Measurements from ENCODE around the gene HDC. TPM values are rescaled to one million over a fixed set of nuclear protein-coding genes. Genes with fewer than 3 reads are reported as not detected.

Gene HDC
- total RNA-seq, 1 experiment from 2014 or later, result not detected

- no peak for TF ChIP-seq CEBPB (IDR thresholded peaks at IDR 0.05; ENCODE audit: low read depth)
- TF ChIP-seq CBX3 (IDR thresholded peaks at IDR 0.05; ENCODE audit: low read depth), result no peak
- TF ChIP-seq POLR2A (IDR thresholded peaks at IDR 0.05; ENCODE audit: borderline replicate concordance, extremely low read depth, insufficient read depth, insufficient read length), result no peak
- TF ChIP-seq SIN3A (IDR thresholded peaks at IDR 0.05; ENCODE audit: low read depth), result no peak
- TF ChIP-seq, protein P1, sequence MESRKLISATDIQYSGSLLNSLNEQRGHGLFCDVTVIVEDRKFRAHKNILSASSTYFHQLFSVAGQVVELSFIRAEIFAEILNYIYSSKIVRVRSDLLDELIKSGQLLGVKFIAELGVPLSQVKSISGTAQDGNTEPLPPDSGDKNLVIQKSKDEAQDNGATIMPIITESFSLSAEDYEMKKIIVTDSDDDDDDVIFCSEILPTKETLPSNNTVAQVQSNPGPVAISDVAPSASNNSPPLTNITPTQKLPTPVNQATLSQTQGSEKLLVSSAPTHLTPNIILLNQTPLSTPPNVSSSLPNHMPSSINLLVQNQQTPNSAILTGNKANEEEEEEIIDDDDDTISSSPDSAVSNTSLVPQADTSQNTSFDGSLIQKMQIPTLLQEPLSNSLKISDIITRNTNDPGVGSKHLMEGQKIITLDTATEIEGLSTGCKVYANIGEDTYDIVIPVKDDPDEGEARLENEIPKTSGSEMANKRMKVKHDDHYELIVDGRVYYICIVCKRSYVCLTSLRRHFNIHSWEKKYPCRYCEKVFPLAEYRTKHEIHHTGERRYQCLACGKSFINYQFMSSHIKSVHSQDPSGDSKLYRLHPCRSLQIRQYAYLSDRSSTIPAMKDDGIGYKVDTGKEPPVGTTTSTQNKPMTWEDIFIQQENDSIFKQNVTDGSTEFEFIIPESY (IDR thresholded peaks at IDR 0.05; ENCODE audit: extremely low read depth, insufficient replicate concordance, low read length), result no peak
- TF ChIP-seq, protein P2, sequence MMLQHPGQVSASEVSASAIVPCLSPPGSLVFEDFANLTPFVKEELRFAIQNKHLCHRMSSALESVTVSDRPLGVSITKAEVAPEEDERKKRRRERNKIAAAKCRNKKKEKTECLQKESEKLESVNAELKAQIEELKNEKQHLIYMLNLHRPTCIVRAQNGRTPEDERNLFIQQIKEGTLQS (IDR thresholded peaks at IDR 0.05), result no peak
- ChIA-PET RAD21 (ENCODE audit: low non-redundant PET in 1 of 2, low total read pairs in 2 of 2, uncharacterized antibody in 2 of 2, unreplicated experiment in 2 of 2) (no interaction called here), POLR2A (no interaction called here), CTCF (no interaction called here)
- no peaks in the 10 kb centered on the region for H3K27me3 ChIP-seq (ENCODE audit: insufficient read depth, low read length)
- no peaks in the 10 kb centered on the region for H3K36me3 ChIP-seq (ENCODE audit: control insufficient read depth in 1 of 2, insufficient read depth in 2 of 2, low read length in 2 of 2)
- no peaks in the 10 kb centered on the region for H3K9me3 ChIP-seq (ENCODE audit: control insufficient read depth in 1 of 2, insufficient read depth in 1 of 2, low read depth in 1 of 2, low read length in 2 of 2)
- H3K9ac ChIP-seq (ENCODE audit: low read length), result no peak overlapping the region
- H3K9me2 ChIP-seq (ENCODE audit: insufficient read depth), result no peaks in the 10 kb centered on the region
- BruUV-seq (replicated peaks), result no TSS peak
- H4K20me1 ChIP-seq (ENCODE audit: insufficient read depth), result no peaks in the 10 kb centered on the region
- no peaks in the 10 kb centered on the region for H3K79me2 ChIP-seq (ENCODE audit: insufficient read depth, low read length)
- no peak overlapping the region for H2AFZ ChIP-seq (ENCODE audit: low read depth, low read length, poor library complexity, severe bottlenecking)
- ATAC-seq (no peak), DNase-seq (ENCODE audit: low read depth, low spot score) (no peak)
- intact Hi-C loops (cut with micrococcal nuclease), result no loop called here
- H3K4me1 ChIP-seq (ENCODE audit: control insufficient read depth in 1 of 2, insufficient read depth in 2 of 2, low read length in 2 of 2), result no peaks in the 10 kb centered on the region
- H3K4me2 ChIP-seq (ENCODE audit: low read length), result no peak overlapping the region
- H3K4me3 ChIP-seq (replicated peaks in 1 of 2; ENCODE audit: low read depth in 1 of 2, low read length in 2 of 2), result no peak overlapping the region
- no peak overlapping the region for H3K27ac ChIP-seq (ENCODE audit: low read depth, low read length)
These were observed 20.4 kb downstream of the HDC start for GRCh38 chr15:50244959-50245624.

DNA sequence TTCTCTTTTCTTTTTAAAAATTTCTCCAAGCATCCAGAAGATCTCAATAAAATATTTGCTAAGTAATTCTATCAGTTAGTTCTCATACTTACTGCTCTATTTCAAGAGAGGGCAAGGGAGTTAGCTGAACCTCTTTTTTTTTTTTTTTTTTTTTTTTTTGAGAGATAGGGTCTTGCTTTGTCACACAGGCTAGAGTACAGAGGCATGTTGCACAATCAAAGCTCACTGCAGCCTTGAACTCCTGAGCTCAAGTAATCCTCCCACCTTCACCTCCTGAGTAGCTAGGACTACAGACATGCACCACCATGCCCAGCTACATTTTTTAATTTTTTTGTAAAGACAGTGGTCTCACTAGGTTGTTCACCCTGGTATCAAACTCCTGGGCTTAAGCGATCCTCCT lies 21.4 kb downstream of the HDC start:
- intact Hi-C loops (cut with micrococcal nuclease), result no loop called here
- H3K4me1 ChIP-seq (ENCODE audit: control insufficient read depth in 1 of 2, insufficient read depth in 2 of 2, low read length in 2 of 2), result no peaks in the 10 kb centered on the region
- H3K79me2 ChIP-seq (ENCODE audit: insufficient read depth, low read length), result no peaks in the 10 kb centered on the region
- POLR2A ChIA-PET, result no interaction called here
- no peaks in the 10 kb centered on the region for H3K36me3 ChIP-seq (ENCODE audit: control insufficient read depth in 1 of 2, insufficient read depth in 2 of 2, low read length in 2 of 2)
- CTCF ChIA-PET, result no interaction called here
- no peak overlapping the region for H3K4me3 ChIP-seq (replicated peaks in 1 of 2; ENCODE audit: low read depth in 1 of 2, low read length in 2 of 2)
- no peaks in the 10 kb centered on the region for H3K9me3 ChIP-seq (ENCODE audit: control insufficient read depth in 1 of 2, insufficient read depth in 1 of 2, low read depth in 1 of 2, low read length in 2 of 2)
- no peak overlapping the region for H3K9ac ChIP-seq (ENCODE audit: low read length)
- no peak overlapping the region for H3K27ac ChIP-seq (ENCODE audit: low read depth, low read length)
- RAD21 ChIA-PET (ENCODE audit: low non-redundant PET in 1 of 2, low total read pairs in 2 of 2, uncharacterized antibody in 2 of 2, unreplicated experiment in 2 of 2), result no interaction called here
- H3K9me2 ChIP-seq (ENCODE audit: insufficient read depth), result no peaks in the 10 kb centered on the region
- no TSS peak for BruUV-seq (replicated peaks)
- H3K27me3 ChIP-seq (ENCODE audit: insufficient read depth, low read length), result no peaks in the 10 kb centered on the region
- ATAC-seq (no peak), DNase-seq (ENCODE audit: low read depth, low spot score) (no peak)
- no peaks in the 10 kb centered on the region for H4K20me1 ChIP-seq (ENCODE audit: insufficient read depth)
- H2AFZ ChIP-seq (ENCODE audit: low read depth, low read length, poor library complexity, severe bottlenecking), result no peak overlapping the region
- H3K4me2 ChIP-seq (ENCODE audit: low read length), result no peak overlapping the region
- TF ChIP-seq JUND (IDR thresholded peaks at IDR 0.05) (no peak), EGR1 (IDR thresholded peaks at IDR 0.05; ENCODE audit: low read depth) (no peak), TCF7L2 (IDR thresholded peaks at IDR 0.05; ENCODE audit: borderline replicate concordance, extremely low read depth, insufficient read depth, insufficient read length) (no peak), ZFX (IDR thresholded peaks at IDR 0.05) (no peak), ELF1 (IDR thresholded peaks at IDR 0.05; ENCODE audit: borderline replicate concordance, low read depth) (no peak), CBX3 (IDR thresholded peaks at IDR 0.05; ENCODE audit: low read depth) (no peak), CEBPB (IDR thresholded peaks at IDR 0.05; ENCODE audit: low read depth) (no peak), SIN3A (IDR thresholded peaks at IDR 0.05; ENCODE audit: low read depth) (no peak), SP1 (IDR thresholded peaks at IDR 0.05; ENCODE audit: low read depth) (no peak), EZH2phosphoT487 (IDR thresholded peaks at IDR 0.05; ENCODE audit: borderline replicate concordance) (no peak), ZNF274 (IDR thresholded peaks at IDR 0.05; ENCODE audit: low read depth, low read length) (no peak), SRF (IDR thresholded peaks at IDR 0.05; ENCODE audit: low read depth) (no peak), RAD21 (IDR thresholded peaks at IDR 0.05; ENCODE audit: low read depth) (no peak), YY1 (IDR thresholded peaks at IDR 0.05; ENCODE audit: extremely low read depth, insufficient replicate concordance, low read depth, low read length) (no peak), POLR2AphosphoS5 (IDR thresholded peaks at IDR 0.05; ENCODE audit: low read depth, low read length) (no peak)
- TF ChIP-seq, protein P2 (IDR thresholded peaks at IDR 0.05), result no peak
